HG03097 (cell line): Measurements from ENCODE around the gene PCBP1.
"Not testable (repeated sequence)": the region's sequence is repeated elsewhere in the genome, so short reads cannot be mapped to it uniquely, and the experiment has no call there.

Experiments used
- ATAC-seq: cut with Tn5 transposase; IDR thresholded peaks from one replicate; pipeline ENCODE4 v1.9.1; 2021; ENCODE audit not compliant: unreplicated experiment, low FRiP score

PCBP1 gene

GRCh38 chr2:70123051-70123828, 36.0 kb downstream of the PCBP1 start:
- ATAC-seq: no peak

- ATAC-seq: no peak
Measured at GRCh38 chr2:70123829-70124116, 36.5 kb downstream of the PCBP1 start.

DNA sequence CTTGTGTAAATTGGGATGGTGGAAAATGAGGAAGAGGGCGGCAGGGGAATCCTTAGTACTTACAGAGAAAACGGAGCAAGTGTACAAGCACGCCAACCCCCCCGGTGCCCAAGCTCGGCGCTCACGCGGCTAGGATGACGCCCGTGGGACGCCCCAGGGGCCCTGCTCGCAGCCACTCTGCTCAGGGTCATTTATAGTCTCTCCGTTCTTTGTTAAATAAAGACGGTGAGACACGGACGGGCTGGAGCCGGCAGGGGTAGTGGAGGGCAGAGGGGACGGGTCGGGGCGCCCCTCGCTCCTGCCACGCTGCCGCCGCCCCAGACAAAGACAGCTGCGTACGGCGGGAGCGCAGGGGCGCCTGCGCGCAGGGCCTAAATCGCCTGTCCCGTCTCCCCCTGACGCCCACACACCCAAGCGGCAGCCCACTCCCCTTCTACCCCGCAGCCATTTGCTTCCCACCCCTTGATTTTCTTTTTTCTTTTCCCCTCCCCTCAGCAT, 37.8 kb downstream of the PCBP1 start:
- no peak for ATAC-seq

- ATAC-seq: no peak
Measured at GRCh38 chr2:70125498-70125898, 38.2 kb downstream of the PCBP1 start.

DNA sequence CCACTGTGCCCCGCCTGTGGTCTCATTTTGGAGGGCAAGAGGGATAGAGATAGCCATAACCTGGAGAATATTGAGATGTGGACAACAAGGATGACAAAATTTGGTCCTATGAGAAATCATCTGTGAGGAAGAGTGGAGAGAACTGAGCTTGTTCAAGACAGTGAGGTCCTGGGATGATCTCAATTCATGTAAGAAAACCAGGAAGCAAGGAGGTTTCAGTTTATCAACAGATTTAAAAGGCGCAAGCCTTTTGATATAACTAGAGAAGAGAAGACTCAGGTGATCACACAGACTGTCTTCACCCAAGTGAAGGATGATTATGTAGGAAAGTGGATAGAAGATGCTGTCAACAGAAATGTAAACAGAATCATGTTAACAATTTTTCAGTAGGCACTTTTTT, 39.1 kb downstream of the PCBP1 start:
- ATAC-seq: no peak

- ATAC-seq: no peak
Measured at GRCh38 chr2:70128005-70128404, 40.7 kb downstream of the PCBP1 start.

- not testable (repeated sequence) for ATAC-seq
Measured at GRCh38 chr2:70131344-70132143, 44.3 kb downstream of the PCBP1 start.

- peak; percentile 47 for ATAC-seq
Measured at GRCh38 chr2:70132244-70133126, 45.2 kb downstream of the PCBP1 start.

DNA sequence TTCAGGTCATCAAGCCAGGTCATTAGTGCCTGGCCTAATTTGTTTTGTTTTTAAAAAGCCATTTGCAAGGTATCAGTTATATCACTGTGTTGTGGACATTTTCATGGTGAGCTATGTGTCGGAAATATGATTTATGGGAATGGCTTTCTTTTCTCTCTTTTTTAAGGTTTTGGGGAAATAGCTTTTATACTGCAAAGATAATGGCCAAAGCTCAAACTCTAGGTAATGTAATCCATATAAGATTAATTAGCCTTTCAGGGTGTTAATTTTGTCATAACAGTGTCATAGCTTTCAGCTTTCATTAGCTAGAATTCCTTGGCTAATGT, 45.8 kb downstream of the PCBP1 start:
- ATAC-seq: no peak

GRCh38 chr2:70133491-70134322, 46.4 kb downstream of the PCBP1 start:
- no peak for ATAC-seq

GRCh38 chr2:70134323-70134983, 47.2 kb downstream of the PCBP1 start:
- ATAC-seq: not testable (repeated sequence)
